HG03025 (cell line): Measurements from ENCODE around the gene CELF2.
"Not testable (repeated sequence)": the region's sequence is repeated elsewhere in the genome, so short reads cannot be mapped to it uniquely, and the experiment has no call there.

Source experiments
- ATAC-seq: cut with Tn5 transposase; IDR thresholded peaks from one replicate; pipeline ENCODE4 v1.9.1; 2021; ENCODE audit warnings: mild to moderate bottlenecking, moderate library complexity; ENCODE audit not compliant: unreplicated experiment, low FRiP score

CELF2 gene

DNA sequence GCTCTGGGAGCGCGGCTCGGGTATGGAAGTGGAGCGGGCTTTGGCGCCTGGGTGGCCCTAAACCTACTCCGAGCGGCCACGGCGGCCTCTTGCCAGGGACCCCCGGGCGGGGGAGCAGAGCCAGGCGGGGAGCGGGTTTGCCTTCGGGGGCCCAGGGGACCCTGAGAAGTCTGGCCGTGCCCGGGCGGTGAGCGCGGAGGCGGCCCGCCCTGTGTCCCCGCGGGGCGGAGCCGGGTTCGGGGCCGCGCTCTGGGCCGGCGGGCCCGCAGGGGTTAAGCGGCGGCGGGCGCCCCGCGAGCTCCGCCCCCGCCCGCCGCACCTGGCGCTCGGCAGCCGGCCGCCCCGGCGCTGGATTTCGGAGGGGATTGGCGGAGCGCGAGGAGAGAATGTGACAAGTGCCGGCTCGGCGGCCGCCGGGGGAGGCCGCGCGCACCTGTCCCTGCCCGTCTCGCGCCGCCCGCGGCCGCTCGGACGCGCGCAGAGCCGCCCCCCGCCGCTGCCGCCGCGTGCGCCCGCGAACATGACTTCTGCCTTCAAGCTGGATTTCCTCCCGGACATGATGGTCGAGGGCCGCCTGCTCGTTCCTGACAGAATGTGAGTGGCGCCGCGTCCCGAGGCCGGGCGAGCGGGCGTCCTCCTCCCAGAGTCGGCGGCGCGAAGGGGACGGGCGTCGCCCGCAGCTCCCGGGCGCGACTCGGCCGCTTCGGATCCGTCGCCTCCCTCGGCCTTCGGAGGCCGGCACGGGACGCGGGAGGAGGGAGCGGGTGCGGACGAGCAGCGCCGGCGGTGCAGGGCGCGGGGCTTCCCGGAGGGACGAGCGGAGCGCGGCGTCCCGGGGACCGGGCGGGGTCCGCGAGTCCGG lies at the start of gene CELF2:
Gene CELF2 (plus strand): TSS at position 303 of the 862 bp plus-strand sequence. CDS start 218 bp downstream, at position 521.
- ATAC-seq = peak; percentile 78

DNA sequence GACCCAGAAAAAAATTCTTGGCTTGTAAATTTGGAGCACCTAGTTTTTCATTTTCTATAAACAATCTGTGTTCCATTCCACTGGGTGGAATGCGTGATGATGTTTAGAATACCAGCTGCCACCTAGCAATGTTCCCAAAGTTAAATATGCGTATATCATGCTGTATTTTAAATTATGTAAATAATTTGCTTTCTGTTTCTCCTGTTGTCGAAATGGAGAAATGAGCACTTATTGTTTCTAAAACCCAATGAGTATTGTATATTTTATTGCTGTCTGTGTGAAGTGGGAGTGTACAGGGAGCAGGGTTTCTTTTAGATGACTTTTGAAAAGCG lies 49.4 kb upstream of the CELF2 start:
- no peak for ATAC-seq

DNA sequence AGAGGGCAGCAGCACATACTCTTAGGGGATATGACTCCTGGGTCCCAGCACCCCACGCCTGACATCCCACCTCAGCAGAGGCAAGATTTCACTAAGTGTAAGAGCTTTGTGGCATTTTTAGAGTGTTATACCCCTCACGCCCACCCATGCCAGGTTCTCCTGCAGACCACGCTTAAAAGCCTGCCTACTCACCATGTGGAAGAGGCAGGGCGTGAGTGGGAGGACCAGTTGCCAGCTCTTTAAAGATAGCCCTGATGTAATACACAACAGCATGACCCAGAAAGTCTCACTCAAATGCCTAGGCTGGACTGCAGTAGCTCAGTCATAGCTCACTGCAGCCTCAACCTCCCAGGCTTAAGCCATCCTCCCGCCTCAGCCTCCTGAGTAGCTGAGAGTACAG lies 44.4 kb upstream of the CELF2 start:
- no peak for ATAC-seq

DNA sequence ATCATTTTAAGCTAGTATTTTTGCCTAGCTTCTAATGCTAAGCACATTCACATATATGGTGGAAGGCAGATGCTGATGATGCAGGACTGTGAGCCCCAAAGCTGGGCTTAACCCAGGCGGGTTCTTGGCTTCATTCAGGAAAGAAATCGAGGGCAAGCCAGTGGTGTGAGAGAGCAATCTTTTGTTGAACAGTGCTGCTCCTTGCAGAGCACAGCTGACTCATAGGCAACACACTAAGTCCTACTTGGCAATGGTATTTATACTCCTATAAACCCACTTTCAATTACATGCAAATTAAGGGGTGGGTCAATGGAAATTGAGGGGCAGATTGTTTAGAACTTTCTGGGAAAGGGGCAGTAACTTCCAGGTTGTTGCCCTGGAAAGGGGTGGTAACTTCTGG lies 42.0 kb upstream of the CELF2 start:
- ATAC-seq = no peak

GRCh38 chr10:10976652-10977051 lies 41.0 kb upstream of the CELF2 start:
- no peak for ATAC-seq

DNA sequence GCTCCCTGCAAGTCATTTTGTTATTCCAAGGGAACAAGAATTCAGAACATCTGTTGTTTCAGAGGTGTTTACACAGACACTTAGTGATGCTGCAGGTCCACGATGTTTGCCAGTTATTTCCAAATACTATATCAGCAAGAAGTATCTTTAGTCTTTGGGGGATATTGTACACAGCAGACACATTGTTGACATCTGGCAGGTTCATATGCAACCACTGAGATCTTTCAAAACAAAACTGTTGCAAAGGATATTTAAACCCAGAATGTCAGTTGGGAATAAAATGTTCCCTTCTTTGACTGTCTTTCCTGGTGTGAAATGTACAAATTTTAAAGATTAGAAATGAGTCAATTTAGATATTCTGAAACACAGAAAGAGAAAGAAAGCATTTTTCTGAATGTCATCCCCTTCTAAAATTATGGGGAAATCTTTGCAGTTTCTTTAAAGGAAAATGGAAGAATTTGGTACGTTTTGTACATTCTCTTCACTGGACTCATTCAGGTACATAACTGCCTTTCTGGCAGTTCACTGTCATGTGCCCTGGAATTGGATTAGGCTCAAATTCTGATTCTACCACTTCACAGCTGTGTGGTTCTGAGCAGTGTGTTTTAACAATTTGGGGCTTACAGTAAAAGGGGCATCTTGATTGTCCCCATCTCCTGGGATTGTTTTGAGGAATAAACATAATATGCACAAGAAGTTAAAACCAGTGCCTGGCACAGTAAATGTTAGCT lies 40.3 kb upstream of the CELF2 start:
- no peak for ATAC-seq

GRCh38 chr10:10977978-10978377 lies 39.7 kb upstream of the CELF2 start:
- no peak for ATAC-seq

GRCh38 chr10:10985361-10985760 lies 32.3 kb upstream of the CELF2 start:
- ATAC-seq = no peak

- ATAC-seq = no peak
Measured at GRCh38 chr10:10986606-10987005, 31.1 kb upstream of the CELF2 start.

DNA sequence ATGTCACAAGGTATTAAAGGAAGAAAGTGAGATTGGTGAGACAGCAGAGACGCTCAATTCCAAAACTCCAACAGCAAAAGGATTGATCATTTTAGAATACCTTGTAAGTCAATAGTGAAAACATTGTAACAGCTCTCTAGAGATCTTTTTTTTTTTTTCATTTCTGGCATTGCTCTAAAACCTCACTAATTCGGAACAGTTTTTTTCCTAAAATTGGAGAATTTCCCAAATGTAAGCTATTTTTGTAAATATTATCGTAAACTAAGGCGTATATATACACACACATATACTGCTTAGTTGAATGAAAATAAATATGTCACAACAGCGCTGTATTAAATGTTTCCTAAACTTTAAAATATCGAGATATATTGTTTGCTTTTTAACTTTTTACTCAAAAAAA lies 30.6 kb upstream of the CELF2 start:
- no peak for ATAC-seq

DNA sequence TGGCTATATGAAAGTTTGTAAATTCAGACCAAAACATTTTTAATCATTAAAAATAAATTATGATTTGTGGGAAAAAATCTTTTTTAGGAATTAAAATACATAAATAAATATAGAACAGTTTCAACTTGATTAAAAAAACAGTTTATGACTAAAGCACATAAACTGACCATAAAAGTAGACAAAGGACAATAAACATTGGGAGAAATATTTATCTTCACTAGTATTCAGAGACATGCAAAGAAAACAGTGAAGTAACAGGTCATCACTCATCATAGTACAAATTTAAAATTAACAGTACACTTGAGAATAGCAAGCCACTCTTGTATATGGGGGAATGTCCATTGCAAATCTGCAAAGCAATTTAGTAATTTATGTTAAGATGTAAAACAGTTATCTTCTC lies 28.0 kb upstream of the CELF2 start:
- no peak for ATAC-seq

DNA sequence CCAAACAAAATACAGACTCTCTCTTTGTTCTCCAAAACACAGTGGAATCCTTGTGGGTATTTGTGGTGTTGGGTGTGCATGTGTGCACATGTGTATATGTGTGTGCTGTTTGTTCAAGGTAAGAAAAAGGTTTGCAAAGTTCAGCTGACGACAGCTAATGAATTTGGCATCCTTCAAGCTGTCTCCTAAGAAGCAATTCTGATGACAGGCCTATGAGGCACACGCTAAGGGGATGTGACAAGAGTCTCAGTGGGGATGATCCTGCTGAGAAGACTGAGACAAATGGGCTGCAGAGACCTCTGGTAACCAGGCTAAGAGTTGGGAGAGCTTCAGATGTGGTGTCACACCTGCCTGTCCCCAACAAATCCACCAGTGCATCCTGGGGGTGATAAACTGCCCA lies 26.5 kb upstream of the CELF2 start:
- no peak for ATAC-seq

GRCh38 chr10:10992072-10992471 lies 25.6 kb upstream of the CELF2 start:
- ATAC-seq = no peak

GRCh38 chr10:10992961-10993714 lies 24.5 kb upstream of the CELF2 start:
- no peak for ATAC-seq

- ATAC-seq = no peak
Measured at GRCh38 chr10:10993785-10994184, 23.9 kb upstream of the CELF2 start.

DNA sequence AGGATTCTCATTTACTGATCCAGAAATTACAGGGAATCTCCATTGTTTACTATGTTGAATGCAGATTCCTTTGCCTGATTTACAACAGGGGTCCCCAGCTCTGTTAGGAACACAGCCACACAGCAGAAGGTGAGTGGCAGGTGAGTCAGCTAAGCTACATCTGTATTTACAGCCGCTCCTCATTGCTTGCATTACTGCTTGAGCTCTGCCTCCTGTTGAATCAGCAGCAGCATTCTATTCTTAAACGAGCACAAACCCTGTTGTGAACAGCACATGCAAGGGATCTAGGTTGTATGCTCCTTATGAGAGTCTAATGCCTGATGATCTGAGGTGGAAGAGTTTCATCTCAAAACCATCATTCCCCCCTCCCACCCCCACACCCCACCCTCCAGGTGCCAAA lies 23.3 kb upstream of the CELF2 start:
- ATAC-seq = no peak

DNA sequence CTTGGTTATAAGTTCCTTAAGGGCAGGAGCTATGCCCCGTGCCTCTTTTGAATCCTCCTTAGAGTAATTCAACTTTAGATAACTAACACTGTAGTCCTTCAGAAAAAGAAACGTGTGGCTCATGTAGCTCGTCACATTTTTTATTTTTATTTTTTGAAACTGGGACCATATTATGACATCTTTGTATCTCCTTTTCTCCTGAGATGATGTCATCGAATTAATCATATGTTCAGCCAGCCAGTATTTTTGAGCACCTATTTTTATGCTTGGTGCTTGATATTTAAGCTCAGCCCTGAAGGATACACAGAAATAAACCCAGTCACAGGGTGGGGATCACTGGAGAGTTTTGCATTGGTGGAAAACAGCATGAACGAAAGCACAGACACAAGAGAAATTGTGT lies 22.6 kb upstream of the CELF2 start:
- no peak for ATAC-seq

DNA sequence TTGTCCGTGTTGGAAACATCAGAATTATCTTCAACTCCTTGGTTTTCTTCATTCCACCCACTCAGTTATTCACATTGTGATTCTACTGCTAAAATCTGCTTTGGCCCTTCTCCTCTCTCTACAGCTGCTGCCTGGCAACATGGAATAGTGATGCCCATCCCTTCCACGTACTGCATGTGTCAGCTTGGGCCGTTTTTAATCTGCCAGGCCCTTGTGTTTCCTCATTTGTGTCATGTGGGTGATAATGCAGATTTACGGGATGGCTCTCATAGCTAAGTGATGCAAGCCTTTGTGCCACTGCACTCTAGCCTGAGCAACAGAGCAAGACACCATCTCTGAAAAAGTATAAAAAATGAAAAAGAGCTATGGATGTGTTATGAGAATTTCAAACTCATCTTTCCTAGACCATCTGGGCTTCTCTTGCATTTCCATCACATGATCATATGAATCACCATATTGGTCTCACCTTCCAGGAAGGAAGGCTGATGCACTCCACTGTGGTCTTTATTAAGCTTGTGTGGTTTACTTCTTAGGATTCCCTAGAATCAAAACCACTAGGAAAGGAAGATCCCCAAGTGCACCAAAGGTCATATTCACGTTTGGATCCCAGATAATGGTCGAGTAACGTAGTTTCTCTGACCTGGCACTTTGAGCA lies 20.6 kb upstream of the CELF2 start:
- ATAC-seq = no peak

DNA sequence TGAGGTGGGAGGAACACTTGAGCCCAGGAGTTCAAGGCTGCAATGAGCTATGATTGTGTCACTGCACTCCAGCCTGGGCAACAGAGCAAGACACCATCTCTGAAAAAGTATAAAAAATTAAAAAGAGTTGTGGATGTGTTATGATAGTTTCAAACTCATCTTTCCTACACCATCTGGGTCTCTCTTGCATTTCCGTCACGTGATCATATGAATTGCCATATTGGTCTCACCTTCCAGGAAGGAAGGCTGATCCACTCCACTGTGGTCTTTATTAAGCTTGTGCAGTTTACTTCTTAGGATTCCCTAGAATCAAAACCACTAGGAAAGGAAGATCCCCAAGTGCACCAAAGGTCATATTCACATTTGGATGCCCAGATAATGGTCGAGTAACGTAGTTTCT lies 18.2 kb upstream of the CELF2 start:
- ATAC-seq = not testable (repeated sequence)

DNA sequence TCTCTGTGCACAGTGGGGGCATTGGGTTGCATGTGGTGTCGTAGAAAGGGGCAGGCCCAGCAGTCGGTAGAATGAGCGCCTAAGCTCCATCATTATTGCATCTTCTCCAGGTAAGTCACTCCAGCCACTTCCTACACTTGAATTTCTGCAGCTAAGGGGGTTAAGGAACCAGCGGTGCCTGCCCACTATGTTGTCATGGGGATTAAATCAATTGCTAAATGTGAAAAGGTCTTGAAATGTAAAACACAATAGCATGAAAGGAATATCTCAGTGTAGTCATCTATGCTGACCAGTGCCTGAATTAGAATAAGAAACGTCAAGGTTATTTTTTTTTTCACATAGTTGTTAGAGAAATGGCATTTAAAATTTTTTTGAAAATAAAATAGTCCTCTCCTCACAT lies 15.2 kb upstream of the CELF2 start:
- no peak for ATAC-seq

DNA sequence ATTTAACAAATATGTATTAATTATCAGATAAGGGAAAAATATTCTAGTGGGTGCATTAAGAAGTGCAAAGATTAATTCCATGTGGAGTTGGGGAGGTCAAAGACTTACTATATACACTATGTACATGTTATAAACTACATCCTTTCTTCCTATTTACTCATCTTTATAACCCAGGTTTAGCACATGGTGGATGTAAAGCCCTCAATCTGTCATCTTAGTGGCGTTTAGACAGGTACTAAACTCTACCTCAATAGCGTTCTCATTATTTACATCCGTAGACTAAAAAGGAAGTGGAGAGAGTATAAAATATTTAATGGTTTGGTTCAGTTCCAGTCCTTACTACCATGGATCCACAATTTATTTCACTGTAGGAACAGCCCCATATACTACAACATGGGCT lies 14.8 kb upstream of the CELF2 start:
- ATAC-seq = no peak
